Measurements from ENCODE around the gene ERC1. TPM values are rescaled to one million over a fixed set of nuclear protein-coding genes. Genes with fewer than 3 reads are reported as not detected.

ERC1 gene
- total and polyA plus RNA-seq, 2 donors (not counting 3 experiments of a cell fraction or from before 2014, with no cell fraction given), result 11.7 to 66.1 TPM

- no peaks in the 10 kb centered on the region for H3K9me1 ChIP-seq (replicated peaks; ENCODE audit: control insufficient read depth, extremely low read depth, insufficient read depth, low read length)
- H3K4me2 ChIP-seq (ENCODE audit: insufficient read depth, low read length), result no peak overlapping the region
- DNase-seq (ENCODE audit: low read depth, low spot score), result no peak
- no peaks in the 10 kb centered on the region for H3K36me3 ChIP-seq (ENCODE audit: control insufficient read depth in 2 of 2, extremely low read depth in 1 of 2, insufficient read depth in 2 of 2, low read length in 2 of 2)
- H3K9ac ChIP-seq (replicated peaks; ENCODE audit: extremely low read depth, insufficient read depth, low read length), result no peak overlapping the region
- intact Hi-C loops (cut with micrococcal nuclease), result no loop called here
- FAIRE-seq, result no peak
- TF ChIP-seq JUN (IDR thresholded peaks at IDR 0.05; ENCODE audit: borderline replicate concordance, insufficient read depth, insufficient read length, low read depth), result no peak
- TF ChIP-seq POLR2AphosphoS5 (IDR thresholded peaks at IDR 0.05; ENCODE audit: insufficient read depth, low read depth, low read length), result no peak
- no peak for TF ChIP-seq POLR2A (IDR thresholded peaks at IDR 0.05; ENCODE audit: low read depth, low read length)
- TF ChIP-seq MAX (IDR thresholded peaks at IDR 0.05; ENCODE audit: insufficient read depth, insufficient read length), result no peak
- TF ChIP-seq MYC (IDR thresholded peaks at IDR 0.05; ENCODE audit: low read depth, low read length), result no peak
- TF ChIP-seq, protein P1, sequence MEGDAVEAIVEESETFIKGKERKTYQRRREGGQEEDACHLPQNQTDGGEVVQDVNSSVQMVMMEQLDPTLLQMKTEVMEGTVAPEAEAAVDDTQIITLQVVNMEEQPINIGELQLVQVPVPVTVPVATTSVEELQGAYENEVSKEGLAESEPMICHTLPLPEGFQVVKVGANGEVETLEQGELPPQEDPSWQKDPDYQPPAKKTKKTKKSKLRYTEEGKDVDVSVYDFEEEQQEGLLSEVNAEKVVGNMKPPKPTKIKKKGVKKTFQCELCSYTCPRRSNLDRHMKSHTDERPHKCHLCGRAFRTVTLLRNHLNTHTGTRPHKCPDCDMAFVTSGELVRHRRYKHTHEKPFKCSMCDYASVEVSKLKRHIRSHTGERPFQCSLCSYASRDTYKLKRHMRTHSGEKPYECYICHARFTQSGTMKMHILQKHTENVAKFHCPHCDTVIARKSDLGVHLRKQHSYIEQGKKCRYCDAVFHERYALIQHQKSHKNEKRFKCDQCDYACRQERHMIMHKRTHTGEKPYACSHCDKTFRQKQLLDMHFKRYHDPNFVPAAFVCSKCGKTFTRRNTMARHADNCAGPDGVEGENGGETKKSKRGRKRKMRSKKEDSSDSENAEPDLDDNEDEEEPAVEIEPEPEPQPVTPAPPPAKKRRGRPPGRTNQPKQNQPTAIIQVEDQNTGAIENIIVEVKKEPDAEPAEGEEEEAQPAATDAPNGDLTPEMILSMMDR (IDR thresholded peaks at IDR 0.05; ENCODE audit: extremely low read depth in 1 of 2, insufficient read depth in 1 of 2, low read depth in 1 of 2, low read length in 2 of 2), result no peak
- POLR2A ChIA-PET, result no interaction called here
- dilution Hi-C loops (cut with MboI; ENCODE audit: extremely low pct_ligation_motif_present, low sequenced_read_pairs), result no loop called here
- H3K27me3 ChIP-seq (ENCODE audit: control insufficient read depth in 2 of 2, insufficient read depth in 2 of 2, low read length in 2 of 2), result no peaks in the 10 kb centered on the region
- H3K9me3 ChIP-seq (replicated peaks; ENCODE audit: control insufficient read depth, insufficient read depth, low read length), result no peaks in the 10 kb centered on the region
- no TSS peak for BruUV-seq (replicated peaks)
- H3K4me3 ChIP-seq (replicated peaks in 1 of 3; ENCODE audit: insufficient read depth in 1 of 3, low read depth in 1 of 3, low read length in 3 of 3), result no peak overlapping the region
- no peak overlapping the region for H2AFZ ChIP-seq (ENCODE audit: low read depth, low read length)
- CTCF ChIA-PET, result interaction anchor here (1.3 to 2.9 kb wide), 2 partner anchors 16 to 316 kb away, joined by 3 to 13 read pairs; no protein-coding TSS in a partner anchor
- no peaks in the 10 kb centered on the region for H3K4me1 ChIP-seq (ENCODE audit: control insufficient read depth, extremely low read depth, insufficient read depth, low read length)
- no peaks in the 10 kb centered on the region for H4K20me1 ChIP-seq (replicated peaks; ENCODE audit: control insufficient read depth, extremely low read depth, insufficient read depth, low read length)
- H3K79me2 ChIP-seq (ENCODE audit: control insufficient read depth, insufficient read depth, low read length), result no peaks in the 10 kb centered on the region
- H3K27ac ChIP-seq (ENCODE audit: insufficient read depth, low read depth, low read length), result no peak overlapping the region
Observed at GRCh38 chr12:1434296-1434955, 443.4 kb downstream of the ERC1 start.
